Measurements from ENCODE around the gene FBXO38. TPM values are rescaled to one million over a fixed set of nuclear protein-coding genes. Genes with fewer than 3 reads are reported as not detected.

The FBXO38 gene
- total and polyA plus RNA-seq, 9 of the 15 experiments (the other 6 are each of a cell fraction or from before 2014, with no cell fraction given): 7.4 to 39.4 (median 29.3) TPM

GRCh38 chr5:148425808-148426207, 42.0 kb downstream of the FBXO38 start (continued):
- TF ChIP-seq POLR3G (IDR thresholded peaks at IDR 0.05; ENCODE audit: extremely low read depth, insufficient read length, insufficient replicate concordance) (no peak), KAT2B (IDR thresholded peaks at IDR 0.05; ENCODE audit: low read depth, low read length) (no peak), KLF10 (CRISPR knock-in tag; IDR thresholded peaks at IDR 0.05) (no peak), HLTF (IDR thresholded peaks at IDR 0.05) (no peak), KDM1A (IDR thresholded peaks at IDR 0.05) (no peak), KLF1 (tag; IDR thresholded peaks at IDR 0.05) (no peak), NONO (IDR thresholded peaks at IDR 0.05; ENCODE audit: low read depth in 2 of 2, low read length in 1 of 2) (no peak), THAP7 (CRISPR knock-in tag; IDR thresholded peaks at IDR 0.05) (no peak), TOE1 (IDR thresholded peaks at IDR 0.05; ENCODE audit: borderline replicate concordance) (no peak), TOE1 (CRISPR knock-in tag; IDR thresholded peaks at IDR 0.05; ENCODE audit: borderline replicate concordance, low read depth) (no peak), SMAD2 (IDR thresholded peaks at IDR 0.05; ENCODE audit: low read depth, low read length) (no peak), PRMT5 (CRISPR knock-in tag; IDR thresholded peaks at IDR 0.05) (no peak), BRF1 (IDR thresholded peaks at IDR 0.05; ENCODE audit: borderline replicate concordance, extremely low read depth, insufficient read length) (no peak), ZNF134 (CRISPR knock-in tag; conservative IDR thresholded peaks at IDR 0.05) (no peak), NFRKB (IDR thresholded peaks at IDR 0.05; ENCODE audit: low read depth) (no peak), ZC3H4 (CRISPR knock-in tag; IDR thresholded peaks at IDR 0.05; ENCODE audit: borderline replicate concordance) (no peak), ZNF197 (CRISPR knock-in tag; IDR thresholded peaks at IDR 0.05; ENCODE audit: low read depth) (no peak), MTF1 (CRISPR knock-in tag; IDR thresholded peaks at IDR 0.05; ENCODE audit: borderline replicate concordance) (no peak), MAFG (tag; conservative IDR thresholded peaks at IDR 0.05) (peak; percentile 93), PURB (CRISPR knock-in tag; IDR thresholded peaks at IDR 0.05; ENCODE audit: low read depth) (no peak), DDX20 (tag; IDR thresholded peaks at IDR 0.05; ENCODE audit: low read depth) (no peak), ZNF316 (IDR thresholded peaks at IDR 0.05) (peak; percentile 75), RREB1 (CRISPR knock-in tag; IDR thresholded peaks at IDR 0.05) (no peak), ATF3 (IDR thresholded peaks at IDR 0.05) (peak; percentile 22; the same call in 1 of the 2 replicates), ATF3 (CRISPR knock-in tag; conservative IDR thresholded peaks at IDR 0.05) (no peak)

Measured in K562 (cell line).